KOPT-K1 (cell line): Measurements from ENCODE around the gene TXLNB.

Experiments
- H3K27ac ChIP-seq: fragments of 200-600 bp; sonication (generic); 2 replicates; pipeline ENCODE4 v1.5.1; 2016; ENCODE audit warnings: antibody characterized with exemption, mild to moderate bottlenecking, low read depth, low read length; ENCODE audit not compliant: poor library complexity, severe bottlenecking
- H3K36me3 ChIP-seq: fragments of 200-600 bp; sonication (generic); 2 replicates; pipeline ENCODE4 v1.5.1; 2017; ENCODE audit warnings: antibody characterized with exemption, mild to moderate bottlenecking, low read length, moderate library complexity; ENCODE audit not compliant: insufficient read depth
- H3K9me3 ChIP-seq: fragments of 200-600 bp; sonication (generic); 2 replicates; pipeline ENCODE4 v1.5.1; 2017; ENCODE audit warnings: antibody characterized with exemption, low read length, mild to moderate bottlenecking; ENCODE audit not compliant: insufficient read depth, poor library complexity, severe bottlenecking

Gene TXLNB

DNA sequence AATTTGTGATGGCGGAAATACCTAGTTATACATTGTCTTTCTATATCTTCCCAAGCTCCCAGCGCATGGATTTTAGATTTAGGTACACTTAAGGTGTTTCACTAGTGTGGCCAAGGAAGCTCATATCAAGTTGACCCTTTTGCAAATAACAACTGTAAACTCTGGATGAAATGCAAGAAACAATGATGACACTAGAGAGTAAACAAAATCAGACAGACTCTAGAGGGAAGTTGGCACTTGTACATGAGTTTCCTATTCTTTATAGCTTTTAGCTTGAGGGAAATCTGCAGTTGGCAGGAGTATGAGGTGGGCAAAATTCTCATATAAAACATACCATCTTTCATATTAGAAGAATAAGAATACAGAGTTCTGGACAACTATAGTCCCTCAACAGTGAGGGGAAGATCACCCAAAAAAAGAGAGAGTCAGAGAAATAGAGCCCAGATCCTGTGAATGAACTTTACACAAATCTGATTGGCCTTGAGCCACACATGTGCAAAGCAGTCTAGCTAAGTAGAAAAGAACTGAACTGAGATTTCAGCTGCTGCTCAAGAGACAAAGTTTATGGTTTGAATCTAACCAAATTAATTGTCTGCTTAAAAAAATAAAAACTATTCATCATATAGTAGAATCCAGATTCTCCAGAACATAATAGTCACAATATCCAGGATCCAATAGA is 26.1 kb downstream of the TXLNB start:
- Histone ChIP-seq H3K36me3 (no peaks in the 10 kb centered on the region), H3K9me3 (no peaks in the 10 kb centered on the region), H3K27ac (no peak overlapping the region)

- Histone ChIP-seq H3K9me3 (no peaks in the 10 kb centered on the region), H3K36me3 (no peaks in the 10 kb centered on the region), H3K27ac (peak overlapping the region; percentile 47)
These were observed 29.1 kb downstream of the TXLNB start for GRCh38 chr6:139262519-139263300.

GRCh38 chr6:139257821-139258398 is 33.9 kb downstream of the TXLNB start:
- Histone ChIP-seq H3K9me3 (no peaks in the 10 kb centered on the region), H3K27ac (no peak overlapping the region), H3K36me3 (no peaks in the 10 kb centered on the region)

DNA sequence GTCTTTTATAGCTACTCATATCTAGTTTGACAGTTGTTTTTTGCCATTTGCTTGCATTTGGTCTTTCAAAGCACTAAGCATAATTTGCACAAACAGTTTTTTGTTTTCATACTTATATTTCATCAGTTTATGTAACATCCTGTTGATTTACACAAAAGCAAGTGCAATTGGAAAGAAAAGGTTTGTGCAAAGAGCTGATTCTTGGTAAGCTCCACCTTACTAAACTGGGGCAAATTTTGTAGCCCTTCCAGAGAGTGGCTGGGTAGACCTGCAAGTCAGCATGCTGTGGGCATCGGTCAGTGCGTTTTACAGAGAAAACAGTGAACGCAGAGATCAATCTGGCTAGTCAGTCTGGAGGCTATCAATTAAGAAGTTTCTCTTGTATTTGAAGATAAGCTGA is 34.5 kb downstream of the TXLNB start:
- H3K27ac ChIP-seq, result no peak overlapping the region

DNA sequence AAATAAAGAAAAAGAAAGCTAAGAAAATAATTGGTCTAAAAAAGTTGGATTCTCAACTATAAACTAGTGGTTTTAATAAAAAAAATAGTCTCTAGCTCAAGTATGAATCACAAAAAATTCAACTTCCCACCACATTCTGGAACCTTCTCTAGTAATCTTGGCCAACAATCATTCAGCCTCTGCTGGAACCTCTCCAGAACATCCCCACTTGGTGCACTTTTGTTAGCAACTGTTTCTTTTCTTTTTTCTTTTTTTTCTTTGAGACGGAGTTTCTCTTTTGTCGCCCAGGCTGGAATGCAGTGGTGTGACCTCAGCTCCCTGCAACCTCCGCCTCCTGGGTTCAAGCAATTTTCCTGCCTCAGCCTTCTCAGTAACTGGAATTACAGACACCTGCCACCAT is 35.7 kb downstream of the TXLNB start:
- Histone ChIP-seq H3K9me3 (no peaks in the 10 kb centered on the region), H3K36me3 (no peaks in the 10 kb centered on the region), H3K27ac (no peak overlapping the region)

More for the DNA sequence above, 34.5 kb downstream of the TXLNB start:
- Histone ChIP-seq H3K36me3 (no peaks in the 10 kb centered on the region), H3K9me3 (no peaks in the 10 kb centered on the region)

GRCh38 chr6:139254196-139254595 is 37.6 kb downstream of the TXLNB start:
- H3K9me3 ChIP-seq, result no peaks in the 10 kb centered on the region
- no peaks in the 10 kb centered on the region for H3K36me3 ChIP-seq
- no peak overlapping the region for H3K27ac ChIP-seq

DNA sequence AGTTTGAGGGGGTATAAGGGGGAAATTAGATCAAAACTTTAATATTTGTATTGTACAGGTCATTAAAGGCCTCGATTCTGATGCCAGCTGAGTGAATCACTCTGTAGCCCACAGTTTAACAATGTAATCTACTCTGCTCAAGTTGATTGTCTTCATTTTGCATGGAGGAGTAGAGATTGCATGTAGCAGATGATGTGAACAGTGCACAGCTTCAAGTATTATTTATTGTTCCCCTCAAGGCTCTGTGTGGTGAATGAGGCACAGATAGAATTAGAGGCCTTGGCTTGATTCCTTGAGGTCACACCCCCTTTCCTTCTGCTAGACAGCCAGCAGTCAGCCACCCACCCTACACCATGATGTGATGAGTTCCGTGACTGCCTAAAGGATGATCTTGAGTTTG is 38.1 kb downstream of the TXLNB start:
- H3K36me3 ChIP-seq, result no peaks in the 10 kb centered on the region
- H3K27ac ChIP-seq, result no peak overlapping the region
- no peaks in the 10 kb centered on the region for H3K9me3 ChIP-seq

GRCh38 chr6:139251691-139252390 is 40.0 kb downstream of the TXLNB start:
- H3K9me3 ChIP-seq, result no peaks in the 10 kb centered on the region
- no peaks in the 10 kb centered on the region for H3K36me3 ChIP-seq
- peak overlapping the region; percentile 12 for H3K27ac ChIP-seq

GRCh38 chr6:139251045-139251690 is 40.6 kb downstream of the TXLNB start:
- Histone ChIP-seq H3K27ac (peak overlapping the region; percentile 12), H3K36me3 (no peaks in the 10 kb centered on the region), H3K9me3 (no peaks in the 10 kb centered on the region)

DNA sequence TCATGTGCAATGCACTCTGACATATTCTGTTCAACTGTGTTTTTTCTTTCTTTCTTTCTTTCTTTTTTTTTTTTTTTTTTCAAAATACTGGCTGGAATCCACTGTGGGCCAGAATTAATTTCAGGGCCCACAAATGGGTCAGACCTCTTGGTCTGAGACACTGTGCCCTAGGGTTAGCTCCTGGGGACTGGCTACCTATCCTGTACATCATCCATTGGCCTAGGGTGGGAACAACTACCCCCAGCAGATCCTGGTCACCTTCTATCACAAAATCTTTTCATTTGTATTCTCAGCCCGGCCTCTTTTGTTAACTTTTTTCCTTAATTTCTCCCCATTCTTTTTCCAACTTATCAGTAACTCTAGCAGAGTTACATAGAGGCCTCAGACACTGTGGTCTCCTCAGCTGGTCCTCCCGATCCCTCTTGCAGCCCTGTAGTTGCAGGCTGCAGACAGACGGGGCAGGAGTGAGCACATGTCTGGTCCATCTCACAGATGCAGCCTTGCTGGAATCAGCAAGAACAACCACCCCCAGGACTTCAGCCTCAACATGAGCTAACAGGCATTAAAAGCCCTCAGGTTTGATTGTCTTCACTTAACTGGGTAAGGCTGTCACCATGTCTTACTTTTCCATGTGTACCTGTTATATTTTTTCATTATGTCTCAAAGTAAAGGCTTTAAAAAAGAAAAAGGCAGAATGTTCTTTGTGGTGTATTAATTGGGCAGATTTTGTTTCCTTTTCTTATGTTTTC is 41.3 kb downstream of the TXLNB start:
- Histone ChIP-seq H3K36me3 (no peaks in the 10 kb centered on the region), H3K9me3 (no peaks in the 10 kb centered on the region), H3K27ac (peak overlapping the region; percentile 12)

DNA sequence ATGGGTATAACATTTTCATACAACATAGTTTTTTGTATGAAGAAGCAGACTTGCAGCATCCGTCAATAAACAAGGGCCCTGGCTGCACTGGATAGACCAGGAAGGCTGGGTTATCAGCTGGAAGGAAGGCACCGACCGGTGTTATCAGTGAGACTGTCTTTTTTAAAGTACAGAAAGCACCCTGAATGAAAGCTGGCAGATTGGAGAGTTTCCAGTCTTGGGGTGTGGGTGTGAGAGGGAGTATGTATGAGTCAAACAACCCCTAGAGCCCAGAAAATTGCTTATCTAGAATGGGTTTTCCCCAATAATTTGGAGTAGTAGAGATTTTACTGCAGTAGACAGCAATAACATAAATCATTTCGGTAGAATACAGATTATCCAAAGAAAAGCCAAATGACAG is 42.4 kb downstream of the TXLNB start:
- H3K36me3 ChIP-seq, result no peaks in the 10 kb centered on the region
- H3K9me3 ChIP-seq, result no peaks in the 10 kb centered on the region
- no peak overlapping the region for H3K27ac ChIP-seq

GRCh38 chr6:139248911-139249310 is 42.9 kb downstream of the TXLNB start:
- Histone ChIP-seq H3K27ac (no peak overlapping the region), H3K36me3 (no peaks in the 10 kb centered on the region), H3K9me3 (no peaks in the 10 kb centered on the region)

DNA sequence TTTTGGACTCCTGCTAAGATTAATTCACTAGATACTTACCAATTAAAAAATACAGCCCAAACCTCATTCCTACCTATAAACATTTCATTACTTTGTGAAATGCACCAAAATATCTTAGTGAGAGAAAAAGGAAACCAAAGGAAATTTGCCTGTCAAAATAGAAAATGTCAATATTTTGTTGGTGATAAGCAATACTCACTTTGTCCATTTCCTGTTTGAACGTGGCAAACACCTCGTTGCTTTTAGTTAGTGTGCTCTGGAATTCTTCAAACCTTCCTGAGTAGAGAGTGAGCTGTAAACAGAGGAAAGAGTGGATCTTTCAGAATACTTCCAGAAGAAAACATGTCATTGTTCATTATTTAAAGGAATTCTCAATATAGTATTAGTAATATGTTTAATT is 44.2 kb downstream of the TXLNB start:
- Histone ChIP-seq H3K9me3 (no peaks in the 10 kb centered on the region), H3K27ac (no peak overlapping the region)

DNA sequence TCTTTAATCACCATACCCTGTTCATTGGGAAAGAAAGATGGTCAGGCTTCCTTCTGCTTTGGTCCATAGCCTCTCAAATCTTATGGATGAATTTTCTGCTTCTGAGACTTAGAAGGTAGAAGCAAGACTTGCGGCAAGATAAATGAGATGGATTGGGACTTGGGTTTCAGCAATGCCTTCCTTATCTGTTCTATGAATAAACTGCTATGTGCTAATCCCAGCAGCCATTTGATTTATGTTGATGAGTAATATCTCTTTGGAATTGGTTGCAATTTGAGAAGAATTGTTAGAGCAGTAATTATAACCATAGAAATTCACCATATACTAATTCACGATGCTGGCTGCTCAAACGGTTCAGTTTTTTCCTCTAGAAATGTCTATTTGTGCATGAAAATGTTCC is 48.3 kb downstream of the TXLNB start:
- Histone ChIP-seq H3K36me3 (no peaks in the 10 kb centered on the region), H3K27ac (no peak overlapping the region), H3K9me3 (no peaks in the 10 kb centered on the region)

More for the DNA sequence above, 44.2 kb downstream of the TXLNB start:
- no peaks in the 10 kb centered on the region for H3K36me3 ChIP-seq
